SU-DHL-6 (cell line): Measurements from ENCODE around the gene CCL13.

Experiments
- H2AFZ ChIP-seq: fragments of 200-600 bp; sonication (generic); 2 replicates; pipeline ENCODE4 v1.6.1; 2014; ENCODE audit warnings: low read depth, mild to moderate bottlenecking, moderate library complexity, mixed read lengths, antibody characterized with exemption, low read length; ENCODE audit not compliant: severe bottlenecking
- H3F3A ChIP-seq: fragments of 200-600 bp; shearing (Covaris generic); 2 replicates; pipeline ENCODE4 v1.6.0; 2016; ENCODE audit warnings: antibody characterized with exemption, mild to moderate bottlenecking; ENCODE audit not compliant: insufficient read depth
- H3K27ac ChIP-seq: fragments of 200-600 bp; sonication (generic); 2 replicates; pipeline ENCODE4 v1.5.1; 2016; ENCODE audit warnings: low read depth, mild to moderate bottlenecking, low read length, moderate library complexity, mixed read lengths
- H3K27me3 ChIP-seq: fragments of 200-600 bp; sonication (generic), shearing (Covaris generic); 2 replicates; pipeline ENCODE4 v1.6.0; 2014; ENCODE audit warnings: mild to moderate bottlenecking, low read length
- H3K36me3 ChIP-seq: fragments of 200-600 bp; sonication (generic); 2 replicates; pipeline ENCODE4 v1.6.1; 2014; ENCODE audit warnings: mild to moderate bottlenecking, low read length, mixed read lengths
- H3K4me2 ChIP-seq: fragments of 300-600, 200-600 bp; shearing (Covaris generic), sonication (generic); 2 replicates; pipeline ENCODE4 v1.6.0; 2014; ENCODE audit warnings: low read length, low read depth, mild to moderate bottlenecking; ENCODE audit not compliant: poor library complexity, severe bottlenecking
- H3K4me3 ChIP-seq: fragments of 200-600 bp; sonication (generic); 2 replicates; pipeline ENCODE4 v1.5.1; 2014; ENCODE audit warnings: antibody characterized with exemption, low read length, mild to moderate bottlenecking, mixed read lengths; ENCODE audit not compliant: insufficient read depth, poor library complexity, severe bottlenecking
- H3K79me2 ChIP-seq: fragments of 200-600 bp; sonication (generic); 2 replicates; pipeline ENCODE4 v1.6.1; 2014; ENCODE audit warnings: mild to moderate bottlenecking, low read length, moderate library complexity; ENCODE audit not compliant: insufficient read depth
- H3K9ac ChIP-seq: fragments of 200-600 bp; sonication (generic); 2 replicates; pipeline ENCODE4 v1.7.0; 2014; ENCODE audit warnings: mild to moderate bottlenecking, low read length
- H3K9me2 ChIP-seq: fragments of 200-600 bp; sonication (generic); replicated peaks from 2 replicates; pipeline ENCODE4 v1.6.1; 2014; ENCODE audit warnings: low read length; ENCODE audit not compliant: insufficient read depth
- H3K9me3 ChIP-seq: fragments of 200-600 bp; sonication (generic); 2 replicates; pipeline ENCODE4 v1.6.1; 2014; ENCODE audit warnings: low read length, mixed read lengths; ENCODE audit not compliant: insufficient read depth
- H4K20me1 ChIP-seq: fragments of 200-600 bp; sonication (generic); 2 replicates; pipeline ENCODE4 v1.6.1; 2014; ENCODE audit warnings: low read depth, mild to moderate bottlenecking, antibody characterized with exemption, low read length, moderate library complexity, mixed read lengths
- CTCF ChIP-seq: fragments of 200-600 bp; sonication (generic); IDR thresholded peaks from one replicate; pipeline ENCODE4 v1.5.1; 2017; ENCODE audit warnings: antibody characterized with exemption, mild to moderate bottlenecking, low read length, moderate library complexity; ENCODE audit not compliant: insufficient read depth, poor library complexity, severe bottlenecking
- EZH2phosphoT487 ChIP-seq: fragments of 200-600 bp; sonication (generic), shearing (Covaris generic); conservative IDR thresholded peaks from 2 replicates; pipeline ENCODE4 v1.6.1; 2018; ENCODE audit warnings: mild to moderate bottlenecking, antibody characterized with exemption, low read length, moderate library complexity, mixed read lengths

CCL13 gene

GRCh38 chr17:34352191-34352590, 4.1 kb upstream of the CCL13 start:
- H3K36me3 ChIP-seq: no peaks in the 10 kb centered on the region
- H3K79me2 ChIP-seq: no peaks in the 10 kb centered on the region
- no peaks in the 10 kb centered on the region for H4K20me1 ChIP-seq
- no peak overlapping the region for H3K9ac ChIP-seq
- H3F3A ChIP-seq: no peaks in the 10 kb centered on the region
- no peak overlapping the region for H3K27ac ChIP-seq
- no peaks in the 10 kb centered on the region for H3K9me3 ChIP-seq
- H2AFZ ChIP-seq: no peak overlapping the region
- H3K4me2 ChIP-seq: no peak overlapping the region
- H3K4me3 ChIP-seq: no peak overlapping the region
- H3K9me2 ChIP-seq: no peaks in the 10 kb centered on the region
- TF ChIP-seq EZH2phosphoT487 (no peak), CTCF (no peak)
- no peaks in the 10 kb centered on the region for H3K27me3 ChIP-seq

DNA sequence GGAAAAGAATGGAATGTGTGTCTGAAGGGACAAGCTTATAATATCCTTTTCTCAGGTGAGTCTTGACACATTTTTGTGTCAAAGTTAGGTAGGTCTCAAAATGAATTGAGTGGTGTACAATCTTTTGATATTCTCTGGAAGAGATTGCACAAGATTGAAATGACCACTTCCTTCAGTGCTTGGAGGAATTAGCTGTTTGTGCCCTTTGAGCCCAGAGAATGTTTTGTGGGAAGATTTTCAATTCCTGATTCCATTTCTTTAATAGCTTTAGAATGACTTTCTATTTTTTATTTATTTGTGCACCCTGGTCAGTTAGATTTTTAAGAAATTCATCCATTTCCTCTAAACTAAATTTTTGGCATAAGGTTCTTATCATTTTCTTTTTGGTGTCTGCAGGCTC, 1.6 kb upstream of the CCL13 start:
- no peaks in the 10 kb centered on the region for H3K36me3 ChIP-seq
- no peak overlapping the region for H3K4me2 ChIP-seq
- no peaks in the 10 kb centered on the region for H3K9me2 ChIP-seq
- H3K9me3 ChIP-seq: no peaks in the 10 kb centered on the region
- TF ChIP-seq EZH2phosphoT487 (no peak), CTCF (no peak)
- no peaks in the 10 kb centered on the region for H3F3A ChIP-seq
- no peak overlapping the region for H3K27ac ChIP-seq
- no peak overlapping the region for H2AFZ ChIP-seq
- no peak overlapping the region for H3K4me3 ChIP-seq
- no peaks in the 10 kb centered on the region for H3K27me3 ChIP-seq
- H3K79me2 ChIP-seq: no peaks in the 10 kb centered on the region
- H4K20me1 ChIP-seq: no peaks in the 10 kb centered on the region
- no peak overlapping the region for H3K9ac ChIP-seq

DNA sequence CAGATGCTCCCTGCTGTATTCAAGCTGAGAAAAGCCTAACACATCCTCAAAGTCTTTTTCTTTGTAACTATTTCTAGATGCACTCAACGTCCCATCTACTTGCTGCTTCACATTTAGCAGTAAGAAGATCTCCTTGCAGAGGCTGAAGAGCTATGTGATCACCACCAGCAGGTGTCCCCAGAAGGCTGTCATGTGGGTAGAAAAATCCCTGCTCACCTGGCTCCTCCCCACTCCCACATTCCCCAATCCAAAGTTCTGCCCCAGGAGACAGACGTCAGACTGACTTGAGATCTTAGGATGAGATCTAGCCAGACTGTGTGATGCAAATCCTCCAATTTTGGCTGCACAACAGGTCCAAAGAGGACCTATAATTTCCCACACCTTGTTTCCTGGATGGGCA, 1.1 kb downstream of the CCL13 start:
- H3K27ac ChIP-seq: no peak overlapping the region
- no peak overlapping the region for H3K4me2 ChIP-seq
- H3K9me2 ChIP-seq: no peaks in the 10 kb centered on the region
- H3F3A ChIP-seq: no peaks in the 10 kb centered on the region
- no peaks in the 10 kb centered on the region for H3K27me3 ChIP-seq
- H3K4me3 ChIP-seq: no peak overlapping the region
- H3K9me3 ChIP-seq: no peaks in the 10 kb centered on the region
- H2AFZ ChIP-seq: no peak overlapping the region
- no peaks in the 10 kb centered on the region for H4K20me1 ChIP-seq
- H3K9ac ChIP-seq: no peak overlapping the region
- no peaks in the 10 kb centered on the region for H3K79me2 ChIP-seq
- no peaks in the 10 kb centered on the region for H3K36me3 ChIP-seq
- TF ChIP-seq CTCF (no peak), EZH2phosphoT487 (no peak)

GRCh38 chr17:34358631-34359030, 2.4 kb downstream of the CCL13 start:
- TF ChIP-seq CTCF (no peak), EZH2phosphoT487 (no peak)
- Histone ChIP-seq H3K9me3 (no peaks in the 10 kb centered on the region), H3K9me2 (no peaks in the 10 kb centered on the region), H3K27me3 (no peaks in the 10 kb centered on the region), H2AFZ (no peak overlapping the region), H3K4me3 (no peak overlapping the region), H3K9ac (no peak overlapping the region), H3K79me2 (no peaks in the 10 kb centered on the region), H3F3A (no peaks in the 10 kb centered on the region), H3K27ac (no peak overlapping the region), H3K4me2 (no peak overlapping the region), H4K20me1 (no peaks in the 10 kb centered on the region), H3K36me3 (no peaks in the 10 kb centered on the region)
